H1 (cell line): ENCODE measurements around the gene RPL32. TPM values are rescaled to one million over a fixed set of nuclear protein-coding genes. Genes with fewer than 3 reads are reported as not detected.
A peak's percentile ranks its signal among the peaks of the same experiment; 100 is the strongest.

ENCODE experiments used
- CTCF ChIA-PET: fragments of 300-600 bp; sonication (Branson Sonifier 250); formaldehyde crosslinking; loops from one replicate; lab custom pipeline; 2021; ENCODE audit not compliant: partially characterized antibody; lab: Charles Lee
- POLR2A ChIA-PET: fragments of 300-600 bp; sonication (Branson Sonifier 250); formaldehyde crosslinking; loops from one replicate; lab custom pipeline; 2021; ENCODE audit warnings: inconsistent platforms; ENCODE audit not compliant: partially characterized antibody; lab: Charles Lee
- DNase-seq, 2 experiments: peaks; one replicate each; pipeline versions ENCODE4 v3.0.0 to v3.0.0-alpha.2; 2010 to 2022; ENCODE audit warnings: low spot score in 2 of 2, low read depth in 1 of 2, mixed read lengths in 1 of 2
- FAIRE-seq: peaks from 2 replicates; lab custom pipeline; 2011; peaks lifted over from hg19 to GRCh38; lab: Jason Lieb, UNC
- H2AFZ ChIP-seq: 2 replicates; pipeline ENCODE4 v1.8.1; 2012; ENCODE audit warnings: low read length, inconsistent platforms
- H2AK5ac ChIP-seq: 2 replicates; pipeline ENCODE4 v1.6.1; 2013; ENCODE audit warnings: low read depth, low read length
- H2BK120ac ChIP-seq: replicated peaks from 2 replicates; pipeline ENCODE3; 2013; ENCODE audit warnings: low read depth, low read length, inconsistent platforms
- H2BK12ac ChIP-seq: 2 replicates; pipeline ENCODE4 v1.6.1; 2013; ENCODE audit warnings: low read depth, low read length
- H2BK15ac ChIP-seq: 2 replicates; pipeline ENCODE4 v1.6.1; 2013; ENCODE audit warnings: low read length
- H2BK20ac ChIP-seq: 2 replicates; pipeline ENCODE4 v1.6.1; 2013; ENCODE audit warnings: low read length
- H2BK5ac ChIP-seq: 2 replicates; pipeline ENCODE4 v1.6.1; 2013; ENCODE audit warnings: low read depth, low read length
- H3K14ac ChIP-seq: 2 replicates; pipeline ENCODE4 v1.6.1; 2013; ENCODE audit warnings: inconsistent platforms; ENCODE audit not compliant: insufficient read length
- H3K18ac ChIP-seq: 2 replicates; pipeline ENCODE4 v1.6.1; 2013; ENCODE audit warnings: low read length; ENCODE audit errors: extremely low read depth
- H3K23ac ChIP-seq: 2 replicates; pipeline ENCODE4 v1.6.1; 2013; ENCODE audit warnings: inconsistent platforms; ENCODE audit not compliant: insufficient read length
- H3K23me2 ChIP-seq: 2 replicates; pipeline ENCODE4 v1.6.1; 2013; ENCODE audit warnings: low read depth, low read length
- H3K27ac ChIP-seq: 2 replicates; pipeline ENCODE4 v1.6.1; 2011; ENCODE audit warnings: low read depth, low read length, inconsistent platforms
- H3K27me3 ChIP-seq, 4 experiments: replicated peaks in 1 of 4; 1 replicate in 1 of 4; 2 replicates in 3 of 4; pipeline versions ENCODE4 v1.6.1 to v1.8.1; 2011 to 2013; ENCODE audit warnings: low read length in 3 of 4, mild to moderate bottlenecking in 3 of 4, inconsistent platforms in 2 of 4, mixed read lengths in 2 of 4, moderate library complexity in 1 of 4; ENCODE audit not compliant: control insufficient read depth in 3 of 4, insufficient read depth in 3 of 4; ENCODE audit errors: extremely low read depth in 1 of 4
- H3K36me3 ChIP-seq, 4 experiments: 2 replicates each; pipeline versions ENCODE4 v1.6.1 to v1.8.1; 2011 to 2013; ENCODE audit warnings: mild to moderate bottlenecking in 4 of 4, low read length in 3 of 4, moderate library complexity in 2 of 4, control low read depth in 1 of 4, inconsistent platforms in 1 of 4; ENCODE audit not compliant: insufficient read depth in 4 of 4, control insufficient read depth in 2 of 4
- H3K4ac ChIP-seq: replicated peaks from 2 replicates; pipeline ENCODE3; 2013; ENCODE audit warnings: low read length, low read depth, mixed read lengths, inconsistent platforms; ENCODE audit not compliant: insufficient read length
- H3K4me1 ChIP-seq, 4 experiments: replicated peaks in 1 of 4; 1 replicate in 1 of 4; 2 replicates in 3 of 4; pipeline versions ENCODE4 v1.6.1 to v1.8.1; 2011 to 2013; ENCODE audit warnings: low read length in 3 of 4, inconsistent platforms in 2 of 4, mixed read lengths in 1 of 4; ENCODE audit not compliant: insufficient read depth in 4 of 4, control insufficient read depth in 3 of 4
- H3K4me2 ChIP-seq, 2 experiments: 2 replicates each; pipeline versions ENCODE4 v1.6.1 to v1.8.1; 2011 to 2013; ENCODE audit warnings: low read depth in 2 of 2, low read length in 2 of 2, control low read depth in 1 of 2, inconsistent platforms in 1 of 2, mild to moderate bottlenecking in 1 of 2; ENCODE audit not compliant: insufficient read depth in 1 of 2
- H3K4me3 ChIP-seq, 4 experiments: fragments of 200-600, 300-600 bp in 1 of 4; sonication (generic), shearing (Covaris generic), sonication (Bioruptor Twin) in 1 of 4; 2 replicates each; pipeline versions ENCODE4 v1.5.1 to v1.8.1; 2011 to 2016; ENCODE audit warnings: low read length in 4 of 4, low read depth in 3 of 4, control low read depth in 2 of 4, inconsistent platforms in 2 of 4, mild to moderate bottlenecking in 2 of 4, mixed read lengths in 1 of 4, moderate library complexity in 1 of 4; ENCODE audit not compliant: insufficient read depth in 2 of 4; ENCODE audit errors: extremely low read depth in 1 of 4
- H3K56ac ChIP-seq: replicated peaks from 2 replicates; pipeline ENCODE3; 2013; ENCODE audit warnings: low read depth, mild to moderate bottlenecking, mixed read lengths, low read length, inconsistent platforms; ENCODE audit not compliant: insufficient read length
- H3K79me1 ChIP-seq: 2 replicates; pipeline ENCODE4 v1.6.1; 2013; ENCODE audit warnings: low read depth, low read length, control low read depth
- H3K79me2 ChIP-seq, 2 experiments: 2 replicates each; pipeline versions ENCODE4 v1.6.1 to v1.8.1; 2012 to 2013; ENCODE audit warnings: low read length in 2 of 2, mild to moderate bottlenecking in 2 of 2, inconsistent platforms in 1 of 2; ENCODE audit not compliant: insufficient read depth in 2 of 2, control insufficient read depth in 1 of 2
- H3K9ac ChIP-seq, 4 experiments: replicated peaks in 1 of 4; 1 replicate in 1 of 4; 2 replicates in 3 of 4; pipeline versions ENCODE4 v1.6.1 to v1.8.1; 2011 to 2013; ENCODE audit warnings: low read depth in 3 of 4, low read length in 3 of 4, control low read depth in 2 of 4, mild to moderate bottlenecking in 2 of 4, moderate library complexity in 2 of 4, inconsistent platforms in 1 of 4; ENCODE audit errors: extremely low read depth in 1 of 4
- H3K9me3 ChIP-seq, 2 experiments: 2 replicates each; pipeline versions ENCODE4 v1.6.1 to v1.8.1; 2012 to 2013; ENCODE audit warnings: mild to moderate bottlenecking in 2 of 2, moderate library complexity in 2 of 2, control low read depth in 1 of 2, inconsistent platforms in 1 of 2, low read depth in 1 of 2, low read length in 1 of 2, mixed read lengths in 1 of 2; ENCODE audit not compliant: insufficient read depth in 2 of 2
- H4K20me1 ChIP-seq, 2 experiments: replicated peaks in 1 of 2; 2 replicates each; pipeline versions ENCODE3 to v1.8.1; 2011 to 2013; ENCODE audit warnings: inconsistent platforms in 2 of 2, low read length in 2 of 2, mild to moderate bottlenecking in 1 of 2; ENCODE audit not compliant: insufficient read depth in 2 of 2, control insufficient read depth in 1 of 2
- H4K5ac ChIP-seq: 2 replicates; pipeline ENCODE4 v1.6.1; 2013; ENCODE audit warnings: low read length, low read depth, mixed read lengths, inconsistent platforms; ENCODE audit not compliant: insufficient read length
- H4K8ac ChIP-seq: 2 replicates; pipeline ENCODE4 v1.8.0; 2013; ENCODE audit warnings: mild to moderate bottlenecking, moderate library complexity, low read length, inconsistent platforms; ENCODE audit not compliant: insufficient read depth; ENCODE audit errors: extremely low read depth
- H4K91ac ChIP-seq: replicated peaks from 2 replicates; pipeline ENCODE3; 2013; ENCODE audit warnings: low read length, mixed read lengths, inconsistent platforms; ENCODE audit not compliant: insufficient read length
- ATF2 ChIP-seq: IDR thresholded peaks from 2 replicates; pipeline ENCODE4 v1.6.1; 2012; ENCODE audit warnings: low read length, inconsistent platforms
- ATF3 ChIP-seq: IDR thresholded peaks from 2 replicates; pipeline ENCODE4 v1.6.1; 2011; ENCODE audit warnings: low read depth, mild to moderate bottlenecking, low read length; ENCODE audit not compliant: insufficient read depth
- POLR2A ChIP-seq, 2 experiments: IDR thresholded peaks; 1 replicate in 1 of 2; 2 replicates in 1 of 2; pipeline ENCODE4 v1.6.1; 2011; ENCODE audit warnings: low read depth in 2 of 2, low read length in 2 of 2, mild to moderate bottlenecking in 2 of 2; ENCODE audit errors: control extremely low read depth in 1 of 2
- POLR2AphosphoS5 ChIP-seq: IDR thresholded peaks from 2 replicates; pipeline ENCODE4 v1.6.1; 2011; ENCODE audit warnings: low read depth, low read length
- WGBS, 2 experiments: shearing (Covaris generic) in 1 of 2; methylation state at CpG; one replicate each; pipeline versions ENCODE4 v1.1.6 to v1.1.7; 2013 to 2015; ENCODE audit warnings: low lambda C conversion rate in 2 of 2, mixed read lengths in 2 of 2, inconsistent platforms in 1 of 2, low coverage in 1 of 2, missing lambda C conversion rate in 1 of 2; ENCODE audit not compliant: insufficient replicate concordance in 2 of 2, insufficient coverage in 1 of 2, insufficient read length in 1 of 2; ENCODE audit errors: extremely low coverage in 1 of 2, missing lambda C conversion rate in 1 of 2; 5-methylcytosine and 5-hydroxymethylcytosine counted together
- polyA plus RNA-seq, 7 experiments: library from polyadenylated mRNA; depleted of rRNA in 3 of 7; stranded (reverse) in 5 of 7; unstranded in 2 of 7; fragments of >200 nt in 5 of 7; fragments of 200-250 nt in 2 of 7; gene quantifications; 1 replicate in 5 of 7; 2 replicates in 1 of 7; 4 replicates in 1 of 7; pipeline versions ENCODE4 v1.2.1 to v1.2.3, GENCODE V29; 2011 to 2013; ENCODE audit warnings: missing spikeins in 2 of 7, mixed read lengths in 2 of 7
- total RNA-seq: library from RNA; stranded (reverse); fragmentation: NEBNext Ultra II Directional; extraction: Animal tissue kit (Norgen Biotek cat#: 25700); gene quantifications from 2 replicates; pipeline ENCODE4 v1.2.1, GENCODE V29; 2021

RPL32 gene
- total and polyA plus RNA-seq, 2 of the 8 experiments (the other 6 are each of a cell fraction or from before 2014, with no cell fraction given), result 1,443 to 2,043 TPM

GRCh38 chr3:12832350-12833221 lies 8.8 kb downstream of the RPL32 start:
- TF ChIP-seq POLR2AphosphoS5 (peak; percentile 84), ATF2 (no peak), ATF3 (no peak), POLR2A (IDR thresholded peaks at IDR 0.05; ENCODE audit: control extremely low read depth in 1 of 2, low read depth in 2 of 2, low read length in 2 of 2) (peak in 1 of 2 experiments; percentile 7; a peak in 1 of 3 replicates)
- Histone ChIP-seq H3K9me3 (no peaks in the 10 kb centered on the region), H3K79me1 (peaks cover 8% of the 10 kb centered on the region), H4K8ac (no peak overlapping the region), H3K18ac (no peak overlapping the region), H2BK120ac (no peak overlapping the region), H3K36me3 (peaks cover 44 to 67% (median 51%) of the 10 kb centered on the region in 4 experiments), H3K4me3 (no peak overlapping the region), H4K5ac (no peak overlapping the region), H3K23me2 (no peaks in the 10 kb centered on the region), H3K27me3 (no peaks in the 10 kb centered on the region), H2BK5ac (no peak overlapping the region), H3K14ac (no peak overlapping the region), H3K9ac (no peak overlapping the region), H3K79me2 (peaks cover 0 to 20% of the 10 kb centered on the region in 2 experiments; a peak in 3 of 4 replicates), H2BK20ac (no peak overlapping the region), H3K27ac (no peak overlapping the region), H3K4me1 (peaks cover 3 to 10% (median 5%) of the 10 kb centered on the region in 4 experiments; a peak in 6 of 7 replicates), H3K4ac (no peak overlapping the region), H3K4me2 (no peak overlapping the region; a peak in 1 of 4 replicates), H2BK15ac (no peak overlapping the region), H3K23ac (no peak overlapping the region), H2AFZ (no peak overlapping the region), H4K20me1 (peaks cover 14 to 28% of the 10 kb centered on the region in 2 experiments), H4K91ac (no peak overlapping the region), H3K56ac (no peak overlapping the region), H2AK5ac (no peak overlapping the region), H2BK12ac (no peak overlapping the region)
- FAIRE-seq (no peak), DNase-seq (no peak)
- CTCF ChIA-PET, result interaction anchor here (0.8 to 6.5 kb wide), 15 partner anchors 9 to 126 kb away, joined by 3 to 83 read pairs (median 5); partner anchors contain the start of gene RPL32
- POLR2A ChIA-PET, result interaction anchor here (0.7 to 28.5 kb wide), 32 partner anchors 2 to 162 kb away, joined by 3 to 661 read pairs (median 4); partner anchors contain the start of genes CAND2, RPL32 and TMEM40
- WGBS, 2 experiments, result 86% methylated on average over 7 of the region's 7 CpGs; no CpG with 5 or more reads in 1 of the 2 experiments
